HuH-7 (cell line): ENCODE data around the gene HEATR1.
"Not testable (repeated sequence)": the region's sequence is repeated elsewhere in the genome, so short reads cannot be mapped to it uniquely, and the experiment has no call there.

Source experiments
- DNase-seq: peaks from one replicate; pipeline ENCODE4 v3.0.0; 2011; ENCODE audit warnings: low spot score

Gene HEATR1

GRCh38 chr1:236603991-236604904 lies at the start of gene HEATR1:
Gene HEATR1, minus strand, starts transcription at chr1:236604516. Its CDS starts 421 bp downstream, at chr1:236604095.
- DNase-seq = peak; percentile 85

GRCh38 chr1:236645016-236645680 lies 40.8 kb upstream of the HEATR1 start:
- DNase-seq = no peak

GRCh38 chr1:236642763-236643162 lies 38.4 kb upstream of the HEATR1 start:
- no peak for DNase-seq

GRCh38 chr1:236639686-236640085 lies 35.4 kb upstream of the HEATR1 start:
- no peak for DNase-seq

- no peak for DNase-seq
Observed at GRCh38 chr1:236638945-236639344, 34.6 kb upstream of the HEATR1 start.

GRCh38 chr1:236636017-236636416 lies 31.7 kb upstream of the HEATR1 start:
- no peak for DNase-seq

GRCh38 chr1:236627727-236628408 lies 23.6 kb upstream of the HEATR1 start:
- no peak for DNase-seq

- DNase-seq = no peak
Observed at GRCh38 chr1:236623371-236624166, 19.3 kb upstream of the HEATR1 start.

GRCh38 chr1:236622407-236622806 lies 18.1 kb upstream of the HEATR1 start:
- DNase-seq = no peak

GRCh38 chr1:236619398-236619797 lies 15.1 kb upstream of the HEATR1 start:
- no peak for DNase-seq

- no peak for DNase-seq
Observed at GRCh38 chr1:236618507-236618906, 14.2 kb upstream of the HEATR1 start.

GRCh38 chr1:236615399-236616148 lies 11.3 kb upstream of the HEATR1 start:
- no peak for DNase-seq

GRCh38 chr1:236612349-236612748 lies 8.0 kb upstream of the HEATR1 start:
- no peak for DNase-seq

GRCh38 chr1:236608930-236609726 lies 4.8 kb upstream of the HEATR1 start:
- peak; percentile 45 for DNase-seq

GRCh38 chr1:236607597-236607996 lies 3.3 kb upstream of the HEATR1 start:
- not testable (repeated sequence) for DNase-seq

GRCh38 chr1:236604905-236605806 lies 840 bp upstream of the HEATR1 start:
- no peak for DNase-seq

GRCh38 chr1:236602171-236602570 lies 2.1 kb downstream of the HEATR1 start:
- no peak for DNase-seq

- DNase-seq = no peak
Observed at GRCh38 chr1:236590553-236591150, 13.7 kb downstream of the HEATR1 start.

- no peak for DNase-seq
Observed at GRCh38 chr1:236589531-236589930, 14.8 kb downstream of the HEATR1 start.
